GM18861 (cell line): Measurements from ENCODE around the gene TBL1X.

ENCODE experiments used
- ATAC-seq: cut with Tn5 transposase; IDR thresholded peaks from one replicate; pipeline ENCODE4 v1.9.1; 2021; ENCODE audit not compliant: unreplicated experiment

The TBL1X gene

GRCh38 chrX:9619133-9619532, 154.3 kb downstream of the TBL1X start:
- no peak for ATAC-seq

GRCh38 chrX:9619581-9619980, 154.7 kb downstream of the TBL1X start:
- no peak for ATAC-seq

GRCh38 chrX:9622128-9622527, 157.3 kb downstream of the TBL1X start:
- no peak for ATAC-seq

DNA sequence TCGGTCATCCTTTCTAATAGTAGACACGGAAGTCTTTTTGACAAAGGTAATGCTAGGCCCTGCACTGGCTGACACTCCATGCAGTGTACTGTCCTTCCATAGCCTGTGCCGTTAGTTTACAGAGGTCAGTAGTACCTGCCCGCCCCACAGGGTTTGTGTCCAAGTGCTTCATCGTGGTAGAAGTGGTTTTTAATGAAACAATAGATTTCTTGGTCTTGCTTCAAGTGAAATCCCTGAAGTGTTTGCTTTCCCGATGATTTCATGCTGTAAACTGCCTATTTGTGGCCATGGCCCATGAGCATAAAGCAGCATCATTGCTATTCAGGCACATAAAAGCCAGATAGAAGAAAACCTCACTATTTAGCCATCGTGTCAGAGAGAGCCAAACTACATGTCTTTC, 161.5 kb downstream of the TBL1X start:
- ATAC-seq: no peak

DNA sequence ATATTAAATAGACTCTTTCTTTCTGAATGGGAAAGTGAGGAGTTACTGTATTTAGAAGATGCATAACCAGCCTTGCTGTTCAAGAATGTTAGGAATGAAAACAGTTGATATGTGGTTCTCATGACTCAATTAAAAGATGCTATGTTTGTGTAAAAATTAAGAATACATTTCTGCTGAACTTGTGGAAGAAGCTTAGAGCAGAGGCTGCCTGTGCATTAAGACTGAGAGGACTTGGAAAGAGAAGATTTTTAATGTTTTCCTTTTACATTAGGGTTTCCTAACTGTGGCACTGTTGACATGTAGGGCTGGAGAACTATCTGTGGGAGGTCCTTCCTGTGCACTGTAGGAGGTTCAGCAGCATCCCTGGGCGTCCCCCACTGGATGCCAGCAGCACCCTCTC, 163.1 kb downstream of the TBL1X start:
- no peak for ATAC-seq

GRCh38 chrX:9628779-9629493, 164.1 kb downstream of the TBL1X start:
- no peak for ATAC-seq

- ATAC-seq: no peak
Measured at GRCh38 chrX:9634551-9634950, 169.7 kb downstream of the TBL1X start.

GRCh38 chrX:9635368-9635767, 170.5 kb downstream of the TBL1X start:
- no peak for ATAC-seq

DNA sequence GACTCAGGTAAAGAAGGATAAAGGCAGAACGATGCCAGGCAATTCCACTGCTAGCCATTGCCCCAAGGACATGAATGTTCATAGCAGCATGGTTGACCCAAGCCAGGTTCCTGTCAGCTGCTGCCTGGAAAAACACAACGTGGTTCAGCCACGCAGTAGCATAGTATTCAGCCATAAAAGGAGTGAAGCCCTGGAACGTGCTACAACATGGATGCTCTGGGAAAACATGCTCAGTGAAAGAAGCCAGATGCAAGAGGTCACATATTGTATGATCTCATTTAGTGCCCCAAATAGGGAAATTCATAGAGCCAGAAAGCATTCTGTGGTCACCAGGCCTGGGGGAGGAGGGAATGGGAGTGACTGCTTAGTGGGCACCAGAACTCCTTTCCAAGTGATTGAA, 170.9 kb downstream of the TBL1X start:
- no peak for ATAC-seq

DNA sequence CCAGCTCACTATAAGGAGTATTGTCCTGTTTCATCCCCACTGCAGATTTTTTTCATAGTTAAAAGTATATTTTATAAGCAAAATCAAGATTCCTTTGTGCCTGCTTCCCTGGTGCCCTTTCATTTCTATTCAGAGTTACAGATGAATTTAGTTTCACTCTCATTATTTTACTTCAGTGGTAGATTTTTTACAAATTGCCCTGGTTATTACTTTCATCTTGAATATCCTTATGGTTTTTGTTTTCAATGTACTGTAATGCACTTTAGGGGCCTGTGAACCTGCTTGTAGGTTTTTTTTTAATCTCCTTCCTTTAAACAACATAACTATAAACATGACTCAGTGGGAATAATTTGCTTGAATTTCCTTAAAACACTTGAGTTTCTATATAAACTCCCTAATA, 174.0 kb downstream of the TBL1X start:
- peak; percentile 46 for ATAC-seq

DNA sequence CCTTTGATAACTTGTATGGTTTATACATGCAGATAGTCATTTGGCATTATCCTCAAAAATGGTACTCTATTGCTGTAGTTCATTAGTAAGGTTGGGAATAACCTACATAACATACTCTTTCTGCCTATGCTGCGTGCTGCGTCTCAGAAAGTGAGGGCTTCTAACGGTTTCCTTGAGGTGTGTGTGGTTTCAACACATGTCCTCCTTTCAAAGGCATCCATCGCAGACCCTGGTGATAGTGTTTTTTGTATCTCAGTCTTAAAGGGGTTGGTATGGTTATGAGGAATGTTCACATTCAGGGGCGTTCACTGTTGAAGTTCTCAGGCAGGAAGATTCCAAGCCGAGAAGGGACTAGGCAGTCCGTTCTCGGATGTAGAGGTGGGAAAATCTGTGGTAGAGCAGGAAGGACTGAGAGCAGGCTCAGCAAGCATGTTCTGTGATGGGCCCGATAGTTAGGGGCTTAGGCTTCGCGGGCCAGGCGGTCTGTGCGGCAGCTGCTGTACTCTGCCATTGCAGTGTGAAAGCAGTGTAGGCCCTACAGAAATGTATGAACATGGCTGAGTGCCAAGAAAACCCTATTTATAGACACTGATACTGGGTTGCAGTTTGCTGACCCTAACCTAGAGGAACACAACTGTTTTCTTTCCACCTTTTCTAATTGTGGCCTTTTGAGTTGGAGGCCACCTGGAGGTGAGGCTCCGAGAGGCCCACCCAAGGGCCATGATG, 177.6 kb downstream of the TBL1X start:
- no peak for ATAC-seq

GRCh38 chrX:9643807-9644206, 178.9 kb downstream of the TBL1X start:
- no peak for ATAC-seq

DNA sequence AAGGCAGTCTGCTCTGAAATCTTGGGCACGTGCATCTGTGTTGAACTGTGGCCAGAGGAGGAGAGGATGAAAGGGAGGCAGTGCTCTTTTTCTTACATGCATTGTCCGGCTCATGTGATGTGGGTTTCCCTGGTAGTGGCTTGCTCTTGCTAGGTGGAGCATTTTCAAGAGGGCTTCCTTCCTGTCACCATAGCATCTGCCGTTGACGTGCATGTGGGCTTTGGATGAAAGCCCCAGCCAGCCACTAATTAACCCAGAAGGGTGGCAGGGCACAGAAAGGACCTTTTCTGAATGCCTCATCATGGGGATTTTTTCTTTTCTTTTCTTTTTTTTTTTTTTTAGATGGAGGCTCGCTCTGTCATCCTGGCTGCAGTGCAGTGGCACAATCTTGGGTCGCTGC, 179.5 kb downstream of the TBL1X start:
- peak; percentile 95 for ATAC-seq

DNA sequence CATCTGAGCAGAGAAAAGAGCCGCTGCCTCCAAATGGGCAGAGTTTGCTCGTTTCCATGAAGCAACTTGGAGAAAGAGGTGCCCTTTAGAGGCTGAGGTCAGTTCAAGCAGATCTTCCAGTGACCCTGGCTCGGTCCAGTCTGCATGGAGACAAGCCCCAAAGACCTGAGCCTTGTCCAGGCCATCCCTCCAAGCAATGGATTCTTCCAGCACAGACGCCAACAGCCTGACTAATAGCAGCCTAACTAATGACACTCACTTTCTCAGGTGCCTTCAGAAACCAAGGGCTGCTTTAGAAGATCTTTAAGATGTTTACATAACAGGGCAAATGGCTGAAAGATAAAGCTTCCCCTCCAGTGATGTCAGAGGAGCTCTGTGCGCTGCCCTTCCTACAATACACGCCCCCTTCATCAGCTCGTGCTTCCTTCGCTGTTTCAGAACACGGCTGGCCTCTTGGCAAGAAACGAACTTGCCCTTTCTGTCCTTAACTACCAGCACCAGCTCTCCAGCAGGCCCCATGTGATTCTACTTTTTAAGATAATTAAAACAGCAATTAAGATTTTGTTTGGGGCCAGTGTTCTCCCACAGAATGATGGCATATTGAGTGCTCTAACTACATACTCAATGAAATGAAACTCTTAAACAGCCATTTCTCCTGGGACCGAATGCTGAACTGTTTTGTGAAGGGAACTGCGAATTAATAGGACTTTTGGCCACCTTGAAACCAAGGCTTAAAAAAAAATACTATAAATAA, 181.8 kb downstream of the TBL1X start:
- no peak for ATAC-seq

GRCh38 chrX:9647431-9647830, 182.6 kb downstream of the TBL1X start:
- ATAC-seq: no peak

- no peak for ATAC-seq
Measured at GRCh38 chrX:9650091-9650490, 185.2 kb downstream of the TBL1X start.

- ATAC-seq: no peak
Measured at GRCh38 chrX:9651737-9652136, 186.9 kb downstream of the TBL1X start.

GRCh38 chrX:9654929-9655328, 190.1 kb downstream of the TBL1X start:
- ATAC-seq: no peak

DNA sequence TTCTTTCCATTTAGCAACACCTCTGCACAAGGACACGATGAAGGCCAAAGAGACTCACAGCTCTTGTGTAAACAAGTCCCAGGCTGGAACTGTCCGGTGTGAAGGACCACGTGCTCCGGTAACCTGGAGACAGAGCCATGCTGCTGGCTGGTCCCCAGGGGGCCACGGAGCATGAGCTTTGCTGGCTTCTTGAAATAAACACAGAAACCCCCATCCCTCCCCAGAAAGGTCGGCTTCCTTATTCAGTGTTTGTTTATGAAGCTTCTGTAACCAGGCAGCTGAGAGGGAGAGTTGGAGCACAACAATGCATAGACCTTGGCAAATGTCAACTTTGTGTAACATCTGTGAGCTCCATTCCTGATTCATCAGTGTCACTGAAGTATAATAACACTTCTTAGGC, 191.4 kb downstream of the TBL1X start:
- ATAC-seq: no peak

DNA sequence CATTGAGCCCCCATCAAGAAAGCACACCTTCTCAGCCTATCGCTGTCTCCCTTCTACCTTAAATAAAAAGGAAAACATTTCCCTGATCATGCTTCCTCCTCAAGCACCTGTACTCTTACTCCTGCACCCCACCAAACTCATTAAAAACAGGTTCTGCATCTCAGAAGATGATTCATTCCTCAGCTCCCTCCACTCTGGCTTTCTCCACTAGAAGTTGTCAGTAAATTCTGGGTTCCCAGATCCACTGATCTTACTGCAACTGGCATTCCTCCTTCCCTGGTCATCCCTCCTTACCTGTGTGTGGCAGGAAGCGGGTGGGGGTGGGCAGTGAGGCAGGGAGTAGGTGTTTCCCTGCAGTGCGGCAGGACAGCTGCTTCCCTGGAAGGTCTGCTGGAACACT, 192.0 kb downstream of the TBL1X start:
- no peak for ATAC-seq

- ATAC-seq: no peak
Measured at GRCh38 chrX:9657590-9658256, 192.9 kb downstream of the TBL1X start.
